NOMO-1 treated with DMSO at 0.1 percent for 48 hours (cell line): ENCODE data around the gene NR4A3.
A peak's percentile ranks its signal among the peaks of the same experiment; 100 is the strongest.

Experiments used
- DNase-seq: peaks from one replicate; lab custom pipeline; 2025; ENCODE audit not compliant: unreplicated experiment; lab: John Stamatoyannopoulos, UW

Gene NR4A3

GRCh38 chr9:99813739-99814138 lies 7.9 kb upstream of the NR4A3 start:
- DNase-seq, result no peak

GRCh38 chr9:99814359-99814758 lies 7.3 kb upstream of the NR4A3 start:
- DNase-seq, result no peak

- DNase-seq, result no peak
Measured at GRCh38 chr9:99816392-99816791, 5.3 kb upstream of the NR4A3 start.

- no peak for DNase-seq
Measured at GRCh38 chr9:99818500-99818899, 3.2 kb upstream of the NR4A3 start.

GRCh38 chr9:99819123-99819855 lies 2.4 kb upstream of the NR4A3 start:
- peak; percentile 89 for DNase-seq

- DNase-seq, result peak; percentile 85
Measured at GRCh38 chr9:99819856-99820684, 1.6 kb upstream of the NR4A3 start.

- DNase-seq, result peak; percentile 46
Measured at GRCh38 chr9:99820685-99821395, 845 bp upstream of the NR4A3 start.

- peak; percentile 15 for DNase-seq
Measured at GRCh38 chr9:99822109-99822805, 572 bp downstream of the NR4A3 start.

- DNase-seq, result peak; percentile 18
Measured at GRCh38 chr9:99822806-99823591, 1.3 kb downstream of the NR4A3 start.

- no peak for DNase-seq
Measured at GRCh38 chr9:99823681-99824377, 2.1 kb downstream of the NR4A3 start.

- peak; percentile 31 for DNase-seq
Measured at GRCh38 chr9:99824378-99825171, 2.9 kb downstream of the NR4A3 start.

GRCh38 chr9:99825172-99826046 lies 3.7 kb downstream of the NR4A3 start:
- no peak for DNase-seq

GRCh38 chr9:99826579-99826978 lies 4.9 kb downstream of the NR4A3 start:
- DNase-seq, result no peak

- no peak for DNase-seq
Measured at GRCh38 chr9:99827244-99827643, 5.6 kb downstream of the NR4A3 start.

- no peak for DNase-seq
Measured at GRCh38 chr9:99828054-99828416, 6.3 kb downstream of the NR4A3 start.

- no peak for DNase-seq
Measured at GRCh38 chr9:99828417-99829176, 6.9 kb downstream of the NR4A3 start.

- DNase-seq, result no peak
Measured at GRCh38 chr9:99831857-99832557, 10.3 kb downstream of the NR4A3 start.
